ENCODE data around the gene GDAP2. TPM values are rescaled to one million over a fixed set of nuclear protein-coding genes. Genes with fewer than 3 reads are reported as not detected.
A peak's percentile ranks its signal among the peaks of the same experiment; 100 is the strongest.
"Not testable (repeated sequence)": the region's sequence is repeated elsewhere in the genome, so short reads cannot be mapped to it uniquely, and the experiment has no call there.

GDAP2 gene
- total and polyA plus RNA-seq, 3 donors from 2014 or later: 20.0 to 47.6 (median 44.7) TPM

- Histone ChIP-seq H3K36me3 (ENCODE audit: low read depth, missing control alignments) (no peaks in the 10 kb centered on the region), H3K9me3 (no peaks in the 10 kb centered on the region), H3K27me3 (no peaks in the 10 kb centered on the region), H3K4me3 (no peak overlapping the region), H3K4me1 (no peaks in the 10 kb centered on the region), H3K27ac (no peak overlapping the region)
- 64 to 69% methylated on average over 1 of the region's 1 CpG for WGBS, 2 donors
- no peak for DNase-seq
- intact Hi-C loops (cut with DNase I; ENCODE audit: low total_unique reads): no loop called here
- TF ChIP-seq POLR2A (IDR thresholded peaks at IDR 0.05): no peak
- no peak for TF ChIP-seq CTCF (IDR thresholded peaks at IDR 0.05)
Observed at GRCh38 chr1:117852853-117853553, 76.4 kb downstream of the GDAP2 start.

GRCh38 chr1:117851687-117852086 lies 77.7 kb downstream of the GDAP2 start:
- DNase-seq: no peak
- WGBS, 2 donors: 75 to 79% methylated on average over 2 of the region's 2 CpGs
- TF ChIP-seq POLR2A (IDR thresholded peaks at IDR 0.05) (no peak), CTCF (IDR thresholded peaks at IDR 0.05) (no peak)

GRCh38 chr1:117846674-117847425 lies 82.6 kb downstream of the GDAP2 start:
- Histone ChIP-seq H3K9me3 (no peaks in the 10 kb centered on the region), H3K36me3 (ENCODE audit: low read depth, missing control alignments) (no peaks in the 10 kb centered on the region), H3K27ac (peak overlapping the region in 1 of 2 donors; percentile 28), H3K4me1 (no peaks in the 10 kb centered on the region), H3K27me3 (no peaks in the 10 kb centered on the region), H3K4me3 (no peak overlapping the region)
- no peak for DNase-seq
- WGBS, 2 donors: 40 to 57% methylated on average over 7 of the region's 7 CpGs
- TF ChIP-seq CTCF (IDR thresholded peaks at IDR 0.05) (no peak), POLR2A (IDR thresholded peaks at IDR 0.05) (no peak)
- intact Hi-C loops (cut with DNase I; ENCODE audit: low total_unique reads): no loop called here

More at GRCh38 chr1:117851687-117852086, 77.7 kb downstream of the GDAP2 start:
- Histone ChIP-seq H3K4me1 (no peaks in the 10 kb centered on the region), H3K27me3 (no peaks in the 10 kb centered on the region), H3K27ac (no peak overlapping the region), H3K4me3 (no peak overlapping the region), H3K36me3 (ENCODE audit: low read depth, missing control alignments) (no peaks in the 10 kb centered on the region), H3K9me3 (no peaks in the 10 kb centered on the region)
- intact Hi-C loops (cut with DNase I; ENCODE audit: low total_unique reads): no loop called here

- H3K4me1 ChIP-seq; H3K36me3 ChIP-seq (ENCODE audit: low read depth, missing control alignments); intact Hi-C loops (cut with DNase I; ENCODE audit: low total_unique reads); DNase-seq; H3K4me3 ChIP-seq; H3K27me3 ChIP-seq; H3K9me3 ChIP-seq; H3K27ac ChIP-seq: not testable (repeated sequence)
Observed at GRCh38 chr1:117844478-117844877, 84.9 kb downstream of the GDAP2 start.

- no peak overlapping the region for H3K27ac ChIP-seq
- 90 to 94% methylated on average over 1 of the region's 1 CpG for WGBS, 2 donors
- no peak overlapping the region for H3K4me3 ChIP-seq
- H3K9me3 ChIP-seq: no peaks in the 10 kb centered on the region
- intact Hi-C loops (cut with DNase I; ENCODE audit: low total_unique reads): no loop called here
- no peak for TF ChIP-seq CTCF (IDR thresholded peaks at IDR 0.05)
- no peak for TF ChIP-seq POLR2A (IDR thresholded peaks at IDR 0.05)
- no peaks in the 10 kb centered on the region for H3K4me1 ChIP-seq
- DNase-seq: no peak
- no peaks in the 10 kb centered on the region for H3K27me3 ChIP-seq
- no peaks in the 10 kb centered on the region for H3K36me3 ChIP-seq (ENCODE audit: low read depth, missing control alignments)
Observed at GRCh38 chr1:117843791-117844190, 85.6 kb downstream of the GDAP2 start.
